ENCODE data around the gene FAM193B.

- TF ChIP-seq CTCF (IDR thresholded peaks at IDR 0.05; ENCODE audit: low read depth, low read length, missing input control) (no peak), RAD21 (IDR thresholded peaks at IDR 0.05) (no peak), MAX (IDR thresholded peaks at IDR 0.05) (no peak), REST (IDR thresholded peaks at IDR 0.05) (no peak), SP1 (IDR thresholded peaks at IDR 0.05) (no peak), EGR1 (IDR thresholded peaks at IDR 0.05; ENCODE audit: low read depth in 2 of 2) (no peak), GABPA (IDR thresholded peaks at IDR 0.05 in 1 of 2, conservative IDR thresholded peaks at IDR 0.05 in 1 of 2) (no peak), ATF3 (IDR thresholded peaks at IDR 0.05) (no peak), TAF1 (conservative IDR thresholded peaks at IDR 0.05) (no peak)
These were observed 513 bp downstream of the FAM193B start for GRCh38 chr5:177553671-177554429.
